GM19395 (cell line): ENCODE results near the gene FLT1.

Source experiments
- ATAC-seq: cut with Tn5 transposase; IDR thresholded peaks from one replicate; pipeline ENCODE4 v1.9.1; 2021; ENCODE audit warnings: mild to moderate bottlenecking, moderate library complexity; ENCODE audit not compliant: unreplicated experiment

Gene FLT1

GRCh38 chr13:28528388-28528787, 33.5 kb upstream of the FLT1 start:
- no peak for ATAC-seq

- no peak for ATAC-seq
Observed at GRCh38 chr13:28527629-28528028, 32.7 kb upstream of the FLT1 start.

GRCh38 chr13:28526876-28527275, 31.9 kb upstream of the FLT1 start:
- no peak for ATAC-seq

GRCh38 chr13:28522871-28523270, 27.9 kb upstream of the FLT1 start:
- no peak for ATAC-seq

GRCh38 chr13:28513745-28514144, 18.8 kb upstream of the FLT1 start:
- no peak for ATAC-seq

GRCh38 chr13:28510542-28510941, 15.6 kb upstream of the FLT1 start:
- no peak for ATAC-seq

- no peak for ATAC-seq
Observed at GRCh38 chr13:28510066-28510465, 15.1 kb upstream of the FLT1 start.

GRCh38 chr13:28505543-28506135, 10.7 kb upstream of the FLT1 start:
- no peak for ATAC-seq

- no peak for ATAC-seq
Observed at GRCh38 chr13:28503182-28503967, 8.4 kb upstream of the FLT1 start.

GRCh38 chr13:28501547-28501946, 6.6 kb upstream of the FLT1 start:
- no peak for ATAC-seq

- ATAC-seq, result no peak
Observed at GRCh38 chr13:28499609-28500008, 4.7 kb upstream of the FLT1 start.

GRCh38 chr13:28498481-28499115, 3.7 kb upstream of the FLT1 start:
- no peak for ATAC-seq

- ATAC-seq, result no peak
Observed at GRCh38 chr13:28497143-28497876, 2.4 kb upstream of the FLT1 start.

- no peak for ATAC-seq
Observed at GRCh38 chr13:28496188-28496564, 1.2 kb upstream of the FLT1 start.

GRCh38 chr13:28495538-28496187, 735 bp upstream of the FLT1 start:
- no peak for ATAC-seq

GRCh38 chr13:28494504-28494777, 487 bp downstream of the FLT1 start:
- ATAC-seq, result no peak

GRCh38 chr13:28493740-28494503, 1.0 kb downstream of the FLT1 start:
- no peak for ATAC-seq

- no peak for ATAC-seq
Observed at GRCh38 chr13:28492569-28493367, 2.2 kb downstream of the FLT1 start.

- no peak for ATAC-seq
Observed at GRCh38 chr13:28490061-28490460, 4.9 kb downstream of the FLT1 start.

GRCh38 chr13:28489524-28489931, 5.4 kb downstream of the FLT1 start:
- ATAC-seq, result no peak
